ENCODE results near the gene PCSK6.
"Not testable (repeated sequence)": the region's sequence is repeated elsewhere in the genome, so short reads cannot be mapped to it uniquely, and the experiment has no call there.

The PCSK6 gene

DNA sequence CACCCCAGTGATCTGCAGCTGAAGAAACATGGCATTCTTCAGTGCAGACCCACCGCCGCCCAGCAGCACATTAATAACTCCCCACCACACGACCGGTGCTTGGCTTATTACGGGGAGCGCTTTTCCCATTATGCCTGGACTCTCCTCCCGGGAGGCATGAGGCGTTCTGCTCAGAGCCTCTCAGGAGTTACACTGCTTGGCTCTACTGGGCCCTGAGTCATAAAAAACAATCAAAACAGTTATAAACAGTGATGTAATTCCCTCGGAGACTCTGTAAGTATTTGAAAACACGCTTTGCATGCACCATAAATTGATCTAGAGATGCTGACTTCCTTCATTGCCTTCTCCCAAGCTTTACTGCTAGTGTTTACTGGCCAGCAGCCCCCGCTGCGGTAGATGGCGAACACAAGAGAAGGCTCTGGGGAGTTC lies 117.3 kb downstream of the PCSK6 start:
- no peak for DNase-seq

DNA sequence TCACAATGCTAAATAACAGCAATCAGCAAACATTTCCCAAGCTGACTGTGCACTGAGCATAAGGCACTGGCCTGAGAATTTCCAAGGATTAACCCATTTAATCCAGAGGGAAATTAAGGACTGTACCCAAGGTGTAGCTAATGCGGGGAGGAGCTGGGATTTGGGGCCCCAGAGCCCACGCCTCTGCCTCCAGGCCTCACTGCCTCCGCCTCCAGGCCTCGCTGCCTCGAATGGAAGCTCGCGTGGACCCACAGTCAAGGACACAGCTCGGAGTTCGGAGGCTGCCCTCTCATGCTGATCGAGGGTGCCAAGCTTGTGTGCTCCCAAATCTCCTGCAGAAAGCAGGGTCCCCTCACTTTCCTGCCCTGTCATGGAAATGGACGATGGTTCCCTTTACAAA lies 118.0 kb downstream of the PCSK6 start:
- DNase-seq, result no peak

DNA sequence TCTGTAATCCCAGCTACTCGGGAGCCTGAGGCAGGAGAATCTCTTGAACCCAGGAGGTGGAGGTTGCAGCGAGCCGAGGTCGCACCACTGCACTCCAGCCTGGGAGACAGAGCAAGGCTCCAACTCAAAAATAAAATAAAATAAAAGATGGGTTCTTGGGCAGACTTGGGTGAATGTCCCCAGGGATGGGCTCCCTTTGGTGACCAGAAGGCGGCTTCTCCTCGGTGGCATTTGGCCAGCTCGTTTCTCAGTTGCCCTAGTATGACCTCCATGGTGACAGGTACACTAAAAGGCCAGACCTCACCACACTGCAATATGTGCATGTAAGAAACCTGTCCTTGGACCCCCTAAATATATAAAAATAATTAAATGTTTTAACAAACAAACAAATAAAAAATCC lies 118.4 kb downstream of the PCSK6 start:
- no peak for DNase-seq

DNA sequence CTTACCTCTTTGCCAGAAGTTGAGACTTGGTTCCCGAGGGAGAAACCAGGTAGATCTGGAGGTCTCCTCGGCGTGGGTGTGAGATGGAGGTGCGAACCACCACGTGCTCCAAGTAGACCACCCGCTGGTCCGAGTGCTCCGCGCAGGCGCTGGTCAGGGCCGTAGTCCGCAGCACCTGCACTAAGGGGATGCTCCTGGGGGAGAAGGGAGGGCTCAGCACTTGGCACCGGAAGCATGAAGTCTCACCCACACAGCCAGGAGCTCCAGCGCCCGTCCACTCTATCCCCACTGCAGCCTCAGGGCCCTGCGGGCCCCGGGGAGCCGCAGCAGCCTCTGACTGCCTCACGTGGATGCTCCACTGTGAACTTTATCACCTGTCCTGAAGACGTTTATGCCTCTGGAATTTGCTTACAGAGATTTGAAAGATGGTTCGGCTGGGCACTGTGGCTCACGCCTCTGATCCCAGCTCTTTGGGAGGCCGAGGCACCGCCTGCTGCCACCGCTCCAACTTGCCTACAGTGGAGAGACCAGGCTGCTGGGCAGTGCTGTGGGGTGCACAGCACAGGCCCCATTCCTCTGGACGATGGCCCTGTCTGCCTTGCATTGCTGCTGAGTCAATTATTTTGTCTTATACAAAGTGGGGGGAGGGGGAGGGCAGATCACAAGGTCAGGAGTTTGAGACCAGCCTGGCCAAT lies 119.0 kb downstream of the PCSK6 start:
- DNase-seq, result no peak

DNA sequence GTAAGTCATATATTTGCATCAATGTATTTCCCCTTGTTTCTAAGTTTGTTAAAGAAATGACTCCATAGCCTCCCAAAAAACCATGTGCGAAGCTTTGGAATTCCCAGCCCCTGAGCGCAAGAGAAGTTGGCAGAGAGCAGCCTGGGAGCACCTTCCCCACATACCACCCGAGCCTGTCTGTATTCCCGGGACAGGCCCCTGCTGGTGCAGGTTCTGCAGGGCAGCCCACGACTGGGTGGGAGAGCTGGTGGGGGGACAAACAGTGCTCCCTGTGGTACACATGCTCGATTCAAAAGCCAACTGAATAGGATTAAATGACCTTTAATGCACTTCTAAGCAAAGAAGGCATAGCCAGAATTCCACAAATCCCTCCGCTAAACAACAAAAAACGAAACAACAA lies 119.8 kb downstream of the PCSK6 start:
- no peak for DNase-seq

DNA sequence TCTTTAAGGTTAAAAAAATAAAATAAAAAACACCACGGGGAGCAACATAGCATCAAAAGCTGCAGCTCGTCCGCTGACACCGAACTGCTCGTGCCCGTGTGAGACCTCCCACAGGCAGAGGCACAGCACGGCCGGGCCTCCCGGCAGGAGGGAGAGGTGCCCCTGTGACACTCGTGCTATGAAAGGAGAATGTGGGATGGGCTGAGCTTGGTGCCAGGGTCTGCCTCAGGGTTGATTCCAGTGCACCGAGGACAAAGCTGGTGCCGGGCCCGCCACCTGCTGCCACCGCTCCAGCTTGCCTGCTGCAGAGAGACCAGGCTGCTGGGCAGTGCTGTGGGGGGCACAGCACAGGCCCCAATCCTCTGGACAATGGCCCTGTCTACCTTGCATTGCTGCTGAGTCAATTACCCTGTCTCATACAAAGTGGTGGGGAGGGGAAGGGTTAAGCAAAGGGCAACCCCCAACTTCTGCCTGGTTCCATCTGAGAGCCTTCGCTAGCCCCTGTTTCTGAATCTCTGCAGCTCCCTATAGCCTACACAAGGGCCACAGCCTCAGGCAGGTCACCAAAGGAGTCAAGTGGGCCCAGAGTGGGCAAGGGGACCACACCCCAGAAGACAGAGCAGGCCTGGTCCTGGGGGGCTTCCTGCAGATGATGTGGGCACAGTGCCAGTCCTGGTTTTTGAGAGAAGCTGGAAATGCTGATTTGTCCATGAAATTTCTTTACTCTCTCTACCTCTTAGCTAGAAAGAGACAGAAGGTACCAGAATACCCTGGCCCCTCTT lies 120.5 kb downstream of the PCSK6 start:
- no peak for DNase-seq

DNA sequence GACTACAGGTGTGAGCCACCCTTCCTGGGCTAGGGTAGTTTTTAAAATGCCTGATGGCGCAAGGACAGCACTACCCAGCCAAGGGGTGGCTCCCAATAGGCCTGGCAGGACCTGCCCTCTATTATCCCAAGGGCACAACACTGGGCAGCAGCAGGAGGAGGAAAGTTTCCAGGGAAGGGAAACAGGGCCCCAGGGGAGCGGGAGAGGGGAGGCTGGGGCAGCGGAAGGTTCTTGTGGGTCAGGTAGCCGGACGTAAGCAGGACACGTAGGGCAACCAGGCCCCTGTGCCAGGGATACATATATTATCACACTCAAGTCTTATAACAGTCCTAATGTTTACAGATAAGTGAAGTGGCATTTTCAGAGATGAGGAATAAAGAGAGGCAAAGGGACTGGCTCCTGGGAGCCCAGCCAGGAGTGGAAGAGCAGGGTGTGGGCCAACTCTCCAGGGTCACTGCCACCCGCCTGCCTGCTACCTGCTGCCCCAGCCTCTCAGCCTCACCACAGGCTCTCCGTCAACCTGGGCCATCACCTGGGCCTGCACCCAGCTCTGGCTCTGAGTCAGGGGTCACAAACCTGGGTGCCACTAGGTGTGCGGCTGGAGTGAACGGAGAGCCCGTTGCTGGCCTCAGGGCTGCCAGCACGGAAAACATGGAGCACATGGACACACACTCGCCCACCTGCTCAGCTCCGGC lies 121.3 kb downstream of the PCSK6 start:
- DNase-seq, result peak; percentile 5

DNA sequence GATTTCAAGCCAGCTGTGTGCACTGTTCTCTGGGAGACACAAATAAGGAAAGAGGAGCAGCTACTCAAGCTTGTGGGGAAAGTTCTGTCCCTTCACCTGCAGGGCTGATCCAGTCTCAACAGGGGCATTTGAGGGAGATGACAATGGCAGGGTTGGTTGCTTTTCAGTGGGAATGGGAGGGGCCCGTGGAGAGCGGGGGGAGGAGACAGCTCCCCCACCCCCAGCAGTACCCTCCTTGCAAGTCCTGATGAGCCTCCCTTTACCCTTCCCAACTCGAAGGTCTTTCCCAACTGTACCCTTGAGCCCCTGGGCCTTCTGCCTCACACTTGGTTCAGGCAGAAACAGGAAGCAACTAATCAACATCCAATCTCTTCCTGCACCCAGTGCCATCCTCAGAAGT lies 122.7 kb downstream of the PCSK6 start:
- DNase-seq, result no peak

DNA sequence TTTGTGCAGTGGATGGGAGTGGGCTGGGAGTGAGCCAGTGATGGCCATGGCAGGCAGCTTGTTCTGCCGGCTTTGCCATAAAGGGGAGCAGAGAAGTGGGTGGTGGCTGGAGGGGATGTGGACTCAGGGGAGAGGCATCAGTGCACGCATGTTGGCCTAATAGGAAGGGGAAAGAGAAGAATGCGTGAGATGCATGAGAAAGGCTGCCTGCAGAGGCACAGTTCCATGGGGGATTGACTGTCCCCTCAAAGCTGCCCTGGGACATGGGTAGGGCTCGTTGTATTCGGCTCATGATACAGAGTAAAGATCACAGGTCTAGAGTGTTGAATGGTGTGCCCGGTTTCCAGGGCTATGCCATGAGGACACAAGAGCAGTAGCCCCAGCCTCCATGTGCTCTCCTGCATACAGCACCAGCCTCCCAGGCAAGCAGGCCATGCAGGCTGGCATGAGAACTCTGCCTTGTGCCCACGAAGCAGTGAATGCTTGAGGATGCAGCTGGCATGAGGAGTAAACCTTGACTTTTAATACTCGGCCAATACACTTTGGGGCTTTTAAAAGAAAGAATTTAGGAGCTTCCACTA lies 126.4 kb downstream of the PCSK6 start:
- no peak for DNase-seq

DNA sequence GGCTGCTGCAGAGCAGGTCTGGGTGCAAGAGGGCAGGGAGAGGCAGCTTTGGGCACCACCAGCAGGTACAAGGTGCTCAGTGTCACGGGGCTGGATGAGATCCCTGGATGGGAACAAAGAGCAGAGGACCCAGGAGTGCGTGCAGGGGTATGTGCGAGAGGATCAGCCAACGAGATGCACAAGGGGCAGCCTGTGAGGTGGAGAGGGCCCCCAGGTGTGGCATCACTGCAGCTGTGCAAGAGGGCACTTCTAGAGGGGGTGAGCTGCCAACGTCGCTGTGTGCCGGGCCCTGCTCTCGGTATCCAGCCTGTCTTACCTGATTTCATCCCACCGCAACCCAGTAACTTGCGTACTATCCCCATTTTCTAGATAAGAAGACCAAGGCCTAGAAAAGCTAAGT lies 127.1 kb downstream of the PCSK6 start:
- DNase-seq, result no peak

DNA sequence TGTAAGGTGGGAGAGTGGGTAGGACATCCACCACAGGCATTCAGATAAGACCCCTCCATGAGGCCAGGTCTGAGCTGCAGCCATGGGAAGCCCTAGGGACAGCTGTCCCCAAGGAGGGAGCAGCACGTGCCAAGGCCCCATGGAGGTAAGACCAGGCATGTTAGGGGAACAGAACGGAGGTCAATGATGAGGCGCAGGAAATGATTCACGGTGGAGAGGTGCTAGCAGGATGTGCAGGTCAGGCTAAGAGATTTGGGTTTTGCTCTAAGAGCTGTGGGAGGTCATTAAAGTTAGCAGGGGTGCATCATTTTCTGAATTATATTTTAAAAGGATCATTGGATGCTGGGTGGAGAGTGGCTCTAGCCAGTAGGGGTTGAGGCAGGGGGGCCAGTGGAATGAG lies 128.1 kb downstream of the PCSK6 start:
- DNase-seq, result no peak

DNA sequence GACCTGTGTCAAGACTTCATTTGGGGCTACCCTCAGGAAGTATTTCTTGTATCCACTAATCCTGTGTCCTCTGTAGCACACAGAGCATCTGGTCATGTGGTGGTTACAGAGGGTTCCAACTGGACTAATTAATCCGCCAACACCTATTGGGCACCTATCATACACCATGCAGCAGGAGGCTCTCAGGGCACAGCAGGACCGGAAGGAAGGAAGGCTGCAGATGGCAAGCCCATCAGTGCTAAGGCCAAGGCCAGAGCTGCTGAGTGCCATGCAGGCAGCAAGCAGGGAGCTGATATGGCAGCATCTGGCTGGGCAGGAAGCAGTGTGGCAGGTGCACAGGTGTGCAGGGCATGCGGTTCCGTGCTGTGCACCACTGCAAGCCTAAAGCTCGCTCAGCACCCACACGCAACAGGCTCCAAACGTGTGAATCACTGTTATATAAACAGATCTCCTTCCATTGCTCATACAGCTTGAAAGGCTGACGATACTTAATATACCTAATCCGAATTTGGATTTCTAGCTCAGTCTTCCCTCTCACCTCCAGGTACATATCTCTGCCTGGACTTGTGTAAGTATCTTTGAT lies 130.1 kb downstream of the PCSK6 start:
- DNase-seq, result no peak

DNA sequence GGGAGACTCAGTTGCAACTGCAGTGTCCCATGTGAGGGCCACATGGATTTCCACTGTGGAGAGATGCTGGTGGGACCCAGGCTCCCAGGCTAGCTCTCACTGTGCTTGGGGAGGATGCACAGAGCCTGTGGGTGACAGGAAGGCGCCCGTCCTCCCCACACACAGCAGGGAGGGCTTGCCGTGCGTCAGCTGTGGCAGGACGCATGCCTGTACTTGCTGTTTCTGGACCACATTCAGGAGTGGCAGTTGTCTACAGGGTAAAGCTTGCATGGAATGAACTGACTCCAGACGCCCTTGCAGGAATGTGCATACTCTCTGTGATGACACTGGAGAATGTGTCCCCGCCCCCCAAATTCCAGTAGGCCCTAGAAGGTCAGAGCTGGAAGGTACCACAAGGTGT lies 130.6 kb downstream of the PCSK6 start:
- no peak for DNase-seq

DNA sequence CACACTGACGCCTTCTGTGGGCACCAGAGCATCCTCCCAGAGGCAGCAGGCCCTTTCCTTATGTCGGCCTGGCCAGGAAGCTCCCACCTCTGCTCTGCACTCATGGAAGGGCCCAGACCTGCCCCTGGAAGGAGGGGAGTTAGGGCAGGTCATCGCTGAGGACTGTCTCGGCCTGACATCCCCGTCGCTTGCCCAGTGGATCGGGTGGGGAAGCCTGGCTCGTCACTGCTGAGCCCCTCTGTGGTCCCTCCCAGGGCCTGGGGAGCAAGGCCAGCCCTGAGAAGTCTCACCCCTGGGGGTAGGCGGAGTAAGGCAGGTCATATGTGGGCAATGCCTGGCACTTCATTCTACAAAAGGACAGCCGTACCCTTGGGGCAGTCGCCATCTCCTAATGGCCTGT lies 131.6 kb downstream of the PCSK6 start:
- DNase-seq, result no peak

DNA sequence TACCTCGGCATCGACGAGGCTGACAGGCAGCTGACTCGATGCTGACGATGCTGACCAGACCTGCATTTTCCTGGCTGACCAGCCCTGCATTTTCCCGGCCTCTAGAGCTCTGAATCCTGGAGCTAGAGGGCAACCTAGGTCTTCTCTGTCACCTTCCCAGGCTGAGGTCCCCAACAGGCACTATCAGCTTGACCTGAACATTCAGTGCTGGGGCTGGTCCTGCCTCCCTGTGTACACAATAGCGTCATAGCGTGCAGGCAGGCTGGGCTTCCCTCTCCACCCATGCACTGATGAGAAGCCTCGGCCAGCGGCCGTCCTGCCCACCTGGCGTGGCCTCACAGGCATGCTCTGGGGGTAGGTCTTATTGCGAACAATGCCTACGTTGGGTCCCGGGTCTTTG lies 132.2 kb downstream of the PCSK6 start:
- no peak for DNase-seq

DNA sequence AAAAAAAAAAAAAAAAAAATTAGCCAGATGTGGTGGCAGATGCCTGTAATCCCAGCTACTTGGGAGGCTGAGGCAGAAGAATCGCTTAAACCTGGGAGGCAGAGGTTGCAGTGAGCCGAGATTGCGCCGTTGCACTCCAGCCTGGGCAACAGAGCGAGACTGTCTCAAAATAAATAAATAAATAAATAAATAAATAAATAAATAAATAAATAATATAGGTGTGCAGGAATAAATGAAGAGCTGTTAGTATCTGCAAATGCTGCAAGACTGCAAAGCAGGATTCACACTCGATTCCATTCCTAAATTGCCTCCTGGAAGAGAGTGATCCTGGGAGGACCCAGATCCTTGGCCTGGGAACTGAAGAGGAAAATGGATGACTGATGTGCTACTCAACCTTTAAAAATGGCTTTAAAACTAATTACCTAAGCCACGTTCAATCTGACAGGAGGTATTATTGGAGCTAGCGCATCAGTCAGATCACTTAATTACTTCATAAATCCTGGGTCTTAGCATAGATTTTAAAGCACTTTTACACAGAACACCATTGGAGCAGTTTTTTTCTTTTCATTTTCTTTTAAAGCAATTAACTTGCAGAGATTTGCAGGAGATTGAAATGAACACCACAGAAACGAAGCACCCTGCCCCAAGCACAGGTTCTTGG lies 132.9 kb downstream of the PCSK6 start:
- DNase-seq, result not testable (repeated sequence)

DNA sequence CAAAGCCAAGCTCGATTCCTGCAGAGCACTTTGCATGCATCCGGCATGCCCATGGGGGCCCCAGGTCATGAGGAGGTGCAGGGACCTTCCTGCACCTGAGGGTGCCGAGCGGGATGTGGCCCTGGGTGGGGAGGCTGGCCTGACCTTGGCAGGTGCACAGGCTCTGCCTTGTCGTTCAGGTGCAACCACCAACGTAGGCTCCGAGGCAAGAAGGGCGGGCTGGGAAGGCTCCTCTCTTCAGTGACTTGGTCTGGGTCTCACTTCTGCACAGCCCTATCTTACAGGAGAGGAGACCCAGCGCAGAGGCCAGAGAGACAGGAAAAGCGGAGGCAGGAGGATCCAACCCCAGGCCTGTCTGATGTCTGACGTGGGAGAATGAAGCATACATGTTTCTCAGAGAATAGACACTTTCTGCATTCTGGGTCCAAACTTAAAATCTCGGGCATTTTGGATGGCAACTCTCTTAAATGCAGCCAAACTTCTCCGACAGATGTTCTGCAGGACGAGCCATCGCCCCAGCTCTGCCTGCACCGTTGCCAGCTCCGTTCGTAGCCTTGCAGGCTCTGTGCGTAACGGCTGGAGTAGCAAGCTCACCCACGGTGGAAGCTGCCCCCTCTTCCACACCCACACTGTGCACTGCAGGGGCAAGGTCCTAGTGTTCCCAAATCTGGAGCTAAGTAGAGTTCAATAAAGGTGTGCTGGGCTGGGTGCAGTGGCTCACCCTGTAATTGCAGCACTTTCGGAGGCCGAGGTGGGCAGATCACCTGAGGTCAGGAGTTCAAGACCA lies 133.6 kb downstream of the PCSK6 start:
- no peak for DNase-seq

DNA sequence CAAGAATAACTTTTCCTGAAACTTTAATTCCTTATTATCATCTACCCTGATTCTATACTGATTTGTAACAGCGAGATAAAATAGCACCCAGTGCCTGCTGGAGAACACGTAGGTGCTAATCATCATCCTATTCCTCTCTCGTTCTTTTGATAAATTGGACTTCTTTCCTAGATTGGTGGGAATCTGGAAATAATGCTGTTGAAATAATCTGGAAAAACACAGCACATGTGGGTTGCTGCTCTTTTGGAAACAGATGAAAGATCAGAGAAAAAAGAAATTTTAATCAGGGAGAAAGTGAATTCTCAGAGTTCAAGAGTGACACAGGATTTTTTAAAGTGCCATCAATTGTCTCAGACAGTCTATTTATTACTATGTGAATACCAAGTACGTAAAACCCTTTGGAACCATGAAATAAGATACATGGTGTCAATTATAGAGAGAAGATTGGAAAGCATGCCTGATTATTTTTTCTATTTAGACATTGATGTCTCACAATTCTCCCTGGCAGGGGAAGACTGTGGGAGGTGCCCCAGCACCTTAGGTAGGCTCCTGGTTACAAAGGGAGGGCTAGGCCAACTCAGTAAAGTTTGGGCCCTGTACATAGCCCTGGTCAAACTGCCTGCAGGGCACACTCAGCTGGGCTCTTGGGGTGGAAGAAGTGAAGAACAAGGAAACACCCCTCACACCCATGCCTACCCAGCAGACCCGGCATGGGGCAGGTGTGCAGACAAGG lies 134.4 kb downstream of the PCSK6 start:
- DNase-seq, result no peak

DNA sequence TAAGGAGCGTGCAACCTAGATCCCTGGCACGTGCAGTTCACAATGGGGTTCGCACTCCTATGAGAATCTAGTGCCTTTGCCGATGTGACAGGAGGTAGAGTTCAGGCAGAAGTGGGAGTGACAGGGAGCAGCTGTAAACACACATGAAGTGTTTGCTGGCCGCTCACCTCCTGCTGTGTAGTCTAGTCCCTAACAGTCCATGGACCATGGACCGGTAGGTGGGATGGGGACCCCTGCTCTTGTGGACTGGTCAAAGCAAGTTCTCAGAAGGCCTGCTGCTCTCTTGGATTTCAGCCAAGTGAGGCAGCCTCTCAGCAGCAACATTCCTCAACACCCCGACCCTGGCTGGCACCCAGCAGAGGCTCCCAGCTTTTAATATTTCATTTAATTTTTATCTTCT lies 136.3 kb downstream of the PCSK6 start:
- no peak for DNase-seq

DNA sequence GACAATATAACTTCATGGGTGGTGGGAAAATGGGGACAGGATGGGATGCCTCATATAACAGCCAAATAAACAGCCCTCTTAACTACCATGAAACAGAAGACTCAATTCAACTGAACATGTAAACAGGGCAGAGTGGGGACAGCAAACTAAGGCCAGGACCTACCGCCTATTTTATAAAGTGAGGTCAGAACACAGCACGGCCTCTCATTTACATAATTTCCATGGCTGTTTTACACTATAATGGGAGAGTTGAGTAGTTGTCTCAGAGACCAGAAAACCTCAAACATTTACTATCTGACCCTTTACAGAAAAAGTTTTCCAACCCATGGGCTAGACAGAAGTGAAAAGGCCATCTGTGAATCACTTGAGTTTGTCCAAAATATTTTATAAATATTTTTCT lies 137.8 kb downstream of the PCSK6 start:
- DNase-seq, result no peak
